Endothelial cell of umbilical vein (primary cell): ENCODE measurements around the gene CRELD2. TPM values are rescaled to one million over a fixed set of nuclear protein-coding genes. Genes with fewer than 3 reads are reported as not detected.
A peak's percentile ranks its signal among the peaks of the same experiment; 100 is the strongest.

Source experiments
- BruUV-seq: library from RNA; stranded (reverse); fragments of 400-500 nt; replicated peaks from 2 replicates; lab custom pipeline; 2021; lab: Mats Ljungman, UMichigan
- CTCF ChIA-PET: fragments of 300-600, 350-600 bp; sonication (Branson Sonifier 250); formaldehyde crosslinking; loops from one replicate; lab custom pipeline; 2021; ENCODE audit warnings: antibody characterized with exemption, inconsistent platforms; lab: Charles Lee
- POLR2A ChIA-PET: fragments of 300-600, 350-600 bp; sonication (Branson Sonifier 250); formaldehyde crosslinking; loops from one replicate; lab custom pipeline; 2021; ENCODE audit warnings: antibody characterized with exemption, inconsistent platforms; lab: Charles Lee
- DNase-seq: peaks from one replicate; pipeline ENCODE4 v3.0.0-alpha.2; 2011; ENCODE audit warnings: low read depth, low spot score
- FAIRE-seq: peaks from 2 replicates; lab custom pipeline; 2011; peaks lifted over from hg19 to GRCh38; lab: Jason Lieb, UNC
- H2AFZ ChIP-seq: 2 replicates; pipeline ENCODE4 v1.6.0; 2012; ENCODE audit warnings: low read depth, low read length, control low read depth, inconsistent platforms
- H3K27ac ChIP-seq: 2 replicates; pipeline ENCODE4 v1.5.1; 2011; ENCODE audit warnings: low read depth, mild to moderate bottlenecking, control low read depth, low read length, moderate library complexity; ENCODE audit not compliant: insufficient read depth
- H3K27me3 ChIP-seq, 2 experiments: 2 replicates each; pipeline versions ENCODE4 v1.6.0 to v1.6.1; 2011; ENCODE audit warnings: low read length in 2 of 2, mixed read lengths in 1 of 2; ENCODE audit not compliant: control insufficient read depth in 2 of 2, insufficient read depth in 2 of 2
- H3K36me3 ChIP-seq, 2 experiments: 2 replicates in 1 of 2; 3 replicates in 1 of 2; pipeline ENCODE4 v1.5.1; 2011; ENCODE audit warnings: low read length in 2 of 2, mild to moderate bottlenecking in 1 of 2, moderate library complexity in 1 of 2; ENCODE audit not compliant: control insufficient read depth in 2 of 2, insufficient read depth in 2 of 2; ENCODE audit errors: extremely low read depth in 1 of 2
- H3K4me1 ChIP-seq: 3 replicates; pipeline ENCODE4 v1.5.1; 2011; ENCODE audit warnings: mild to moderate bottlenecking, low read length; ENCODE audit not compliant: control insufficient read depth, insufficient read depth; ENCODE audit errors: extremely low read depth
- H3K4me2 ChIP-seq: 2 replicates; pipeline ENCODE4 v1.6.1; 2011; ENCODE audit warnings: low read length, control low read depth, mixed read lengths; ENCODE audit not compliant: insufficient read depth
- H3K4me3 ChIP-seq, 3 experiments: fragments of 200-600 bp in 1 of 3; sonication (generic), shearing (Covaris generic) in 1 of 3; replicated peaks in 1 of 3; 2 replicates each; pipeline ENCODE4 v1.5.1; 2011 to 2016; ENCODE audit warnings: control low read depth in 3 of 3, low read length in 3 of 3, mild to moderate bottlenecking in 2 of 3, inconsistent platforms in 1 of 3, low read depth in 1 of 3, moderate library complexity in 1 of 3; ENCODE audit not compliant: insufficient read depth in 1 of 3
- H3K79me2 ChIP-seq: 2 replicates; pipeline ENCODE4 v1.6.0; 2012; ENCODE audit warnings: low read length, inconsistent platforms; ENCODE audit not compliant: control insufficient read depth, insufficient read depth
- H3K9ac ChIP-seq: replicated peaks from 2 replicates; pipeline ENCODE3; 2011; ENCODE audit warnings: low read length, control low read depth; ENCODE audit not compliant: insufficient read depth; ENCODE audit errors: extremely low read depth
- H3K9me1 ChIP-seq: replicated peaks from 3 replicates; pipeline ENCODE4 v1.6.0; 2011; ENCODE audit warnings: mild to moderate bottlenecking, low read length; ENCODE audit not compliant: control insufficient read depth, insufficient read depth; ENCODE audit errors: extremely low read depth
- H3K9me3 ChIP-seq: replicated peaks from 2 replicates; pipeline ENCODE4 v1.5.1; 2012; ENCODE audit warnings: low read length, inconsistent platforms; ENCODE audit not compliant: control insufficient read depth, insufficient read depth
- H4K20me1 ChIP-seq: replicated peaks from 2 replicates; pipeline ENCODE3; 2011; ENCODE audit warnings: mild to moderate bottlenecking, low read length; ENCODE audit not compliant: control insufficient read depth, insufficient read depth; ENCODE audit errors: extremely low read depth
- CTCF ChIP-seq, 2 donors: IDR thresholded peaks; 1 replicate in 1 of 2; 2 replicates in 1 of 2; pipeline ENCODE4 v1.5.1; 2011; ENCODE audit warnings: low read length in 2 of 2, mild to moderate bottlenecking in 2 of 2, moderate library complexity in 2 of 2, control low read depth in 1 of 2, inconsistent platforms in 1 of 2, low read depth in 1 of 2; ENCODE audit not compliant: insufficient read depth in 1 of 2; ENCODE audit errors: extremely low read depth in 1 of 2
- EZH2 ChIP-seq: IDR thresholded peaks from 2 replicates; pipeline ENCODE4 v1.6.1; 2012; ENCODE audit warnings: borderline replicate concordance, low read depth, mild to moderate bottlenecking, moderate library complexity, low read length, inconsistent platforms; ENCODE audit not compliant: severe bottlenecking
- FOS ChIP-seq: IDR thresholded peaks from 2 replicates; pipeline ENCODE4 v1.6.1; 2011; ENCODE audit warnings: mild to moderate bottlenecking, low read length, moderate library complexity, borderline replicate concordance; ENCODE audit not compliant: insufficient read depth
- GATA2 ChIP-seq: IDR thresholded peaks from 2 replicates; pipeline ENCODE4 v1.7.0; 2011; ENCODE audit warnings: low read depth, mild to moderate bottlenecking, moderate library complexity, mixed read lengths, low read length; ENCODE audit not compliant: insufficient read length, insufficient read depth
- JUN ChIP-seq: IDR thresholded peaks from 2 replicates; pipeline ENCODE4 v1.6.1; 2011; ENCODE audit warnings: borderline replicate concordance, low read depth; ENCODE audit not compliant: insufficient read length, insufficient read depth
- MAX ChIP-seq: IDR thresholded peaks from 2 replicates; pipeline ENCODE4 v1.6.1; 2011; ENCODE audit not compliant: insufficient read depth, insufficient read length
- MYC ChIP-seq: IDR thresholded peaks from one replicate; pipeline ENCODE4 v1.6.1; 2011; ENCODE audit warnings: mild to moderate bottlenecking, low read depth, low read length
- POLR2A ChIP-seq: IDR thresholded peaks from 2 replicates; pipeline ENCODE4 v1.6.1; 2012; ENCODE audit warnings: low read depth, mild to moderate bottlenecking, control low read depth, low read length
- POLR2AphosphoS5 ChIP-seq: IDR thresholded peaks from 2 replicates; pipeline ENCODE4 v1.6.1; 2012; ENCODE audit warnings: low read depth, mild to moderate bottlenecking, control low read depth, low read length, moderate library complexity; ENCODE audit not compliant: insufficient read depth
- dilution Hi-C: fragments of 300-500 bp; cut with MboI; formaldehyde crosslinking; loops from one replicate; pipeline ENCODE4 v1.15.0; 2019; ENCODE audit warnings: low sequenced_read_pairs; ENCODE audit not compliant: extremely low pct_ligation_motif_present
- intact Hi-C: fragments of 100-400 bp; cut with micrococcal nuclease; formaldehyde crosslinking; loops from one replicate; pipeline ENCODE4 v1.10.0; 2022
- polyA plus RNA-seq, 4 experiments: library from polyadenylated mRNA; depleted of rRNA in 3 of 4; stranded (reverse) in 3 of 4; unstranded in 1 of 4; fragments of >200 nt; gene quantifications; 2 replicates each; pipeline versions ENCODE4 v1.2.1 to v1.2.3, GENCODE V29; 2011 to 2012; ENCODE audit warnings: missing spikeins in 1 of 4
- total RNA-seq: library from RNA; stranded (reverse); gene quantifications from 2 replicates; pipeline ENCODE4 v1.2.3, GENCODE V29; 2021

CRELD2 gene
- total and polyA plus RNA-seq, 2 donors (not counting 3 experiments of a cell fraction or from before 2014, with no cell fraction given) = 71.0 to 86.3 TPM

- H3K4me1 ChIP-seq = peaks cover 56% of the 10 kb centered on the region
- H3K27ac ChIP-seq = peak overlapping the region; percentile 85
- ChIA-PET POLR2A (interaction anchor here (0.7 to 1.8 kb wide), 4 partner anchors 10 to 290 kb away, joined by 4 to 14 read pairs (median 8); partner anchors contain the start of gene PIM3), CTCF (interaction anchor here (0.9 to 4.3 kb wide), 6 partner anchors 12 to 95 kb away, joined by 3 to 34 read pairs (median 3); no protein-coding TSS in a partner anchor)
- H3K9me1 ChIP-seq = no peaks in the 10 kb centered on the region
- H2AFZ ChIP-seq = no peak overlapping the region
- H3K36me3 ChIP-seq = no peaks in the 10 kb centered on the region
- TF ChIP-seq FOS (peak; percentile 65), POLR2A (peak; percentile 52), EZH2 (no peak), GATA2 (no peak), CTCF (IDR thresholded peaks at IDR 0.05; ENCODE audit: extremely low read depth in 1 of 2, insufficient read depth in 1 of 2, low read depth in 1 of 2, low read length in 2 of 2) (no peak), POLR2AphosphoS5 (peak; percentile 56), MAX (no peak), MYC (no peak), JUN (peak; percentile 8)
- H3K79me2 ChIP-seq = no peaks in the 10 kb centered on the region
- peak overlapping the region in 1 of 3 experiments; percentile 13 for H3K4me3 ChIP-seq
- intact Hi-C loops (loop anchor here (1.0 kb wide), 1 partner anchor 24 kb away; the partner anchor contains the start of gene PIM3), dilution Hi-C loops (no loop called here)
- DNase-seq = peak; percentile 97
- H3K27me3 ChIP-seq = no peaks in the 10 kb centered on the region
- no peaks in the 10 kb centered on the region for H3K9me3 ChIP-seq
- peak overlapping the region; percentile 71 for H3K9ac ChIP-seq
- H3K4me2 ChIP-seq = peak overlapping the region; percentile 30
- H4K20me1 ChIP-seq = no peaks in the 10 kb centered on the region
- no TSS peak for BruUV-seq
- FAIRE-seq = peak; percentile 94
Measured at GRCh38 chr22:49936018-49936972, 17.9 kb downstream of the CRELD2 start.
